ENCODE measurements around the gene NR3C2. TPM values are rescaled to one million over a fixed set of nuclear protein-coding genes. Genes with fewer than 3 reads are reported as not detected.

Gene NR3C2
- total and polyA plus RNA-seq, 2 of the 4 experiments (the other 2 are of a cell fraction), result 1.1 to 2.3 TPM

GRCh38 chr4:148315049-148315448 is 127.2 kb downstream of the NR3C2 start:
- Histone ChIP-seq H3K36me3 (ENCODE audit: control insufficient read depth, insufficient read depth, low read length) (no peaks in the 10 kb centered on the region), H3K4me2 (ENCODE audit: low read depth, low read length) (no peak overlapping the region), H2BK15ac (ENCODE audit: low read depth, low read length) (no peak overlapping the region), H3K14ac (replicated peaks; ENCODE audit: low read depth, low read length) (no peak overlapping the region), H4K91ac (ENCODE audit: insufficient read depth, low read depth, low read length) (no peak overlapping the region), H2BK20ac (ENCODE audit: low read depth, low read length) (no peak overlapping the region), H2BK120ac (ENCODE audit: low read depth, low read length) (no peak overlapping the region), H2AK9ac (replicated peaks; ENCODE audit: low read depth, low read length, poor library complexity) (no peak overlapping the region), H4K8ac (ENCODE audit: low read depth in 2 of 2, low read length in 2 of 2) (no peak overlapping the region), H3K4me1 (ENCODE audit: control insufficient read depth, insufficient read depth, low read length) (no peaks in the 10 kb centered on the region), H4K20me1 (ENCODE audit: insufficient read depth, low read length) (no peaks in the 10 kb centered on the region), H3K27me3 (ENCODE audit: control insufficient read depth, insufficient read depth, low read length) (no peaks in the 10 kb centered on the region), H3K9me3 (ENCODE audit: control insufficient read depth, insufficient read depth, low read length) (no peaks in the 10 kb centered on the region), H3K4ac (ENCODE audit: low read depth, low read length) (no peak overlapping the region), H2AK5ac (ENCODE audit: low read depth, low read length) (no peak overlapping the region), H3K56ac (ENCODE audit: extremely low read depth, insufficient read depth, low read length) (no peak overlapping the region), H3K23ac (ENCODE audit: low read depth, low read length) (no peak overlapping the region), H3K79me1 (ENCODE audit: low read depth in 1 of 2, low read length in 2 of 2) (no peaks in the 10 kb centered on the region), H4K5ac (ENCODE audit: low read depth, low read length) (no peak overlapping the region), H3K4me3 (ENCODE audit: insufficient read depth, low read depth, low read length) (no peak overlapping the region), H3K9me1 (ENCODE audit: insufficient read depth, low read length) (0 out of 2 replicates have a peak, but pooled peaks cover 5% of the 10 kb centered on the region), H2BK5ac (ENCODE audit: low read depth, low read length, poor library complexity, severe bottlenecking) (no peak overlapping the region), H2AFZ (replicated peaks; ENCODE audit: low read length, poor library complexity) (peak overlapping the region; percentile 70), H3K18ac (ENCODE audit: low read depth, low read length) (no peak overlapping the region), H3K9ac (ENCODE audit: low read depth, low read length) (no peak overlapping the region), H3K27ac (ENCODE audit: insufficient read depth, low read length) (no peak overlapping the region)
- 20% methylated on average over 1 of the region's 2 CpGs; no CpG with 5 or more reads in 1 of the 2 experiments for WGBS, 2 experiments (ENCODE audit: extremely low coverage in 2 of 2, insufficient read length in 1 of 2)
- POLR2A ChIA-PET (ENCODE audit: unreplicated experiment), result no interaction called here
- intact Hi-C loops (cut with micrococcal nuclease) (no loop called here), in situ Hi-C loops (cut with MboI; ENCODE audit: low sequenced_read_pairs) (no loop called here), dilution Hi-C loops (cut with HindIII; ENCODE audit: low sequenced_read_pairs, unreplicated experiment) (no loop called here)
- TF ChIP-seq FOS (IDR thresholded peaks at IDR 0.05; ENCODE audit: low read depth, low read length), result no peak
- TF ChIP-seq RFX5 (IDR thresholded peaks at IDR 0.05; ENCODE audit: low read depth, low read length), result no peak
- no peak for TF ChIP-seq MXI1 (IDR thresholded peaks at IDR 0.05; ENCODE audit: borderline replicate concordance, low read depth, low read length)
- TF ChIP-seq USF2 (IDR thresholded peaks at IDR 0.05; ENCODE audit: low read depth, low read length), result no peak
- no peak for TF ChIP-seq BHLHE40 (IDR thresholded peaks at IDR 0.05; ENCODE audit: low read depth, low read length)
- TF ChIP-seq RAD21 (IDR thresholded peaks at IDR 0.05; ENCODE audit: low read length), result no peak
- no peak for TF ChIP-seq NFE2L2 (IDR thresholded peaks at IDR 0.05; ENCODE audit: low read depth, low read length)
- TF ChIP-seq ELK1 (IDR thresholded peaks at IDR 0.05; ENCODE audit: borderline replicate concordance, low read depth, low read length), result no peak
- TF ChIP-seq CEBPB (IDR thresholded peaks at IDR 0.05; ENCODE audit: low read depth, low read length), result no peak
- no peak for TF ChIP-seq CTCF (conservative IDR thresholded peaks at IDR 0.05; ENCODE audit: low read depth, low read length)
- TF ChIP-seq MAFK (IDR thresholded peaks at IDR 0.05; ENCODE audit: low read depth, low read length), result no peak
- TF ChIP-seq CHD1 (IDR thresholded peaks at IDR 0.05; ENCODE audit: low read depth, low read length), result no peak
- no peak for TF ChIP-seq POLR2A (IDR thresholded peaks at IDR 0.05; ENCODE audit: low read depth, low read length)
- CTCF ChIA-PET, result no interaction called here
- ATAC-seq (ENCODE audit: low read depth) (peak; percentile 75), DNase-seq (peak; percentile 59)
- BruUV-seq (replicated peaks), result no TSS peak

Measured in IMR-90 (cell line).